K562 (cell line): ENCODE data around the gene SMC6. TPM values are rescaled to one million over a fixed set of nuclear protein-coding genes. Genes with fewer than 3 reads are reported as not detected.

Source experiments
- ATAC-seq: fragments of 200-7000 bp; cut with Tn5 transposase; 3 replicates; pipeline ENCODE4 v1.9.1; 2020; ENCODE audit warnings: moderate library complexity
- BruUV-seq: library from RNA; stranded (reverse); fragments of 400-500 nt; replicated peaks from 2 replicates; lab custom pipeline; 2021; lab: Mats Ljungman, UMichigan
- CTCF ChIA-PET: fragments of 300-600 bp; formaldehyde crosslinking; extraction: SDS; loops from one replicate; lab custom pipeline; 2021; ENCODE audit warnings: low intra/inter-chr PET ratio; lab: Yijun Ruan, JAX
- POLR2A ChIA-PET: fragments of 300-600, 350-650 bp; sonication (Branson Sonifier 250); formaldehyde crosslinking; extraction: SDS; loops from one replicate; lab custom pipeline; 2021; ENCODE audit warnings: antibody characterized with exemption, inconsistent platforms; lab: Yijun Ruan, JAX
- DNase-seq, 4 experiments: peaks; one replicate each; pipeline versions ENCODE4 v3.0.0 to v3.0.0-alpha.2; 2011 to 2018; ENCODE audit warnings: low spot score in 3 of 4, mixed read lengths in 3 of 4; ENCODE audit errors: extremely low read depth in 1 of 4
- FAIRE-seq: peaks from 2 replicates; lab custom pipeline; 2011; peaks lifted over from hg19 to GRCh38; lab: Jason Lieb, UNC
- H2AFZ ChIP-seq: 2 replicates; pipeline ENCODE4 v1.6.0; 2011; ENCODE audit warnings: low read depth, low read length, control low read depth, inconsistent platforms
- H3K27ac ChIP-seq: fragments of 200-600 bp; 3 replicates; pipeline ENCODE4 v1.8.0; 2011; ENCODE audit warnings: low read depth, mild to moderate bottlenecking, control low read depth, inconsistent platforms, low read length, moderate library complexity, mixed read lengths; ENCODE audit errors: extremely low read depth
- H3K27me3 ChIP-seq, 2 experiments: fragments of 300-600 bp in 1 of 2; 2 replicates in 1 of 2; 3 replicates in 1 of 2; pipeline versions ENCODE4 v1.6.0 to v1.8.0; 2011; ENCODE audit warnings: inconsistent platforms in 2 of 2, low read length in 2 of 2, mild to moderate bottlenecking in 1 of 2, mixed read lengths in 1 of 2, moderate library complexity in 1 of 2; ENCODE audit not compliant: control insufficient read depth in 2 of 2, insufficient read depth in 2 of 2
- H3K36me3 ChIP-seq: fragments of 300-600 bp; 3 replicates; pipeline ENCODE4 v1.8.0; 2011; ENCODE audit warnings: mild to moderate bottlenecking, low read length, inconsistent platforms; ENCODE audit not compliant: control insufficient read depth, insufficient read depth
- H3K4me1 ChIP-seq, 2 experiments: fragments of 200-600 bp in 1 of 2; replicated peaks in 1 of 2; 2 replicates in 1 of 2; 3 replicates in 1 of 2; pipeline versions ENCODE4 v1.5.1 to v1.8.0; 2011; ENCODE audit warnings: inconsistent platforms in 2 of 2, low read length in 2 of 2, mild to moderate bottlenecking in 1 of 2, mixed read lengths in 1 of 2, moderate library complexity in 1 of 2; ENCODE audit not compliant: control insufficient read depth in 2 of 2, insufficient read depth in 2 of 2
- H3K4me2 ChIP-seq: 2 replicates; pipeline ENCODE4 v1.6.1; 2011; ENCODE audit warnings: low read length, control low read depth, inconsistent platforms, mixed read lengths; ENCODE audit not compliant: insufficient read depth
- H3K4me3 ChIP-seq: fragments of 200-600 bp; sonication (generic), shearing (Covaris generic); 2 replicates; pipeline ENCODE4 v1.5.1; 2016; ENCODE audit warnings: control low read depth, inconsistent platforms
- H3K79me2 ChIP-seq: fragments of 200-600 bp; 3 replicates; pipeline ENCODE4 v1.8.0; 2011; ENCODE audit warnings: low read length, inconsistent platforms; ENCODE audit not compliant: control insufficient read depth, insufficient read depth
- H3K9ac ChIP-seq, 2 experiments: 2 replicates each; pipeline versions ENCODE4 v1.6.0 to v1.6.1; 2011; ENCODE audit warnings: low read depth in 2 of 2, low read length in 2 of 2, control low read depth in 1 of 2, inconsistent platforms in 1 of 2, mild to moderate bottlenecking in 1 of 2, mixed read lengths in 1 of 2; ENCODE audit not compliant: insufficient read depth in 1 of 2
- H3K9me1 ChIP-seq: one replicate; pipeline ENCODE4 v1.6.0; 2011; ENCODE audit warnings: inconsistent platforms, mild to moderate bottlenecking, low read length, moderate library complexity; ENCODE audit not compliant: control insufficient read depth, insufficient read depth
- H3K9me3 ChIP-seq: replicated peaks from 2 replicates; pipeline ENCODE4 v1.5.1; 2011; ENCODE audit warnings: low read depth, low read length, inconsistent platforms; ENCODE audit not compliant: control insufficient read depth, insufficient read depth
- H4K20me1 ChIP-seq: replicated peaks from 2 replicates; pipeline ENCODE4 v1.6.1; 2011; ENCODE audit warnings: low read length, inconsistent platforms, mixed read lengths; ENCODE audit not compliant: control insufficient read depth, insufficient read depth
- RBM39 ChIP-seq: fragments of 200-400 bp; formaldehyde crosslinking; optimal IDR thresholded peaks from 2 replicates; pipeline ENCODE3; 2018; ENCODE audit warnings: low read depth, low read length
- RNF219 ChIP-seq: fragments of 250-450 bp; sonication (Bioruptor Pico); IDR thresholded peaks from 2 replicates; pipeline ENCODE4 v1.5.0; 2022; ENCODE audit warnings: mild to moderate bottlenecking
- SNAPC5 ChIP-seq: fragments of 250-450 bp; sonication (Bioruptor Pico); IDR thresholded peaks from 2 replicates; pipeline ENCODE4 v1.8.0; 2021; ENCODE audit warnings: moderate library complexity, mild to moderate bottlenecking, inconsistent platforms
- TAF9B ChIP-seq: fragments of 450-650 bp; IDR thresholded peaks from 2 replicates; pipeline ENCODE4 v1.6.1; 2018; ENCODE audit warnings: mild to moderate bottlenecking; ENCODE audit not compliant: partially characterized antibody
- TCF3 ChIP-seq: sonication (generic); formaldehyde crosslinking; IDR thresholded peaks from 2 replicates; pipeline ENCODE4 v1.4.0; 2020; ENCODE audit warnings: mild to moderate bottlenecking, missing genetic modification reagents
- TSHZ1 ChIP-seq: fragments of 250-450 bp; sonication (Bioruptor Pico); IDR thresholded peaks from 2 replicates; pipeline ENCODE4 v1.4.0; 2020; ENCODE audit warnings: mild to moderate bottlenecking, moderate library complexity
- ZBTB49 ChIP-seq: sonication (generic); formaldehyde crosslinking; IDR thresholded peaks from 2 replicates; pipeline ENCODE4 v1.8.0; 2022; ENCODE audit warnings: missing genetic modification reagents, mild to moderate bottlenecking, borderline replicate concordance
- ZNF347 ChIP-seq: fragments of 450-650 bp; formaldehyde crosslinking; IDR thresholded peaks from 2 replicates; pipeline ENCODE4 v1.4.0; 2020; ENCODE audit warnings: low read depth, mild to moderate bottlenecking, moderate library complexity
- ZNF764 ChIP-seq: fragments of 250-450 bp; sonication (Bioruptor Pico); IDR thresholded peaks from 2 replicates; pipeline ENCODE4 v1.4.0; 2020; ENCODE audit warnings: low read depth, mild to moderate bottlenecking, moderate library complexity
- WGBS: fragments of 100-300 bp; shearing (Covaris generic); methylation state at CpG from one replicate; pipeline ENCODE4 v1.1.6; 2016; ENCODE audit warnings: low coverage, mixed read lengths; ENCODE audit not compliant: insufficient coverage; ENCODE audit errors: missing lambda C conversion rate; 5-methylcytosine and 5-hydroxymethylcytosine counted together
- in situ Hi-C: fragments of 300-500 bp; cut with MboI; formaldehyde crosslinking; loops from 4 replicates; pipeline ENCODE4 v1.15.0; 2018; ENCODE audit warnings: inconsistent platforms, mixed read lengths
- intact Hi-C: fragments of 100-400 bp; cut with micrococcal nuclease; formaldehyde crosslinking; loops from 2 replicates; pipeline ENCODE4 v1.14.2; 2022
- polyA plus RNA-seq, 8 experiments: library from polyadenylated mRNA; depleted of rRNA in 4 of 8; stranded (reverse) in 5 of 8; unstranded in 3 of 8; fragments of >200 nt; fragmentation: Nextera tagmentation in 2 of 8; fragmentation: Illumina TruSeq in 1 of 8; extraction: Ambion mirVana in 2 of 8; extraction: Trizol in 1 of 8; gene quantifications; 2 replicates each; pipeline versions ENCODE4 v1.2.1 to v1.2.3, GENCODE V29; 2011 to 2014; ENCODE audit warnings: inconsistent platforms in 1 of 8, missing spikeins in 1 of 8
- total RNA-seq, 7 experiments: library from RNA; depleted of rRNA in 6 of 7; stranded (reverse); fragments of >200 nt in 6 of 7; fragmentation: Illumina TruSeq in 2 of 7; extraction: Trizol in 2 of 7; gene quantifications; 2 replicates each; pipeline versions ENCODE4 v1.2.1 to v1.2.3, GENCODE V29; 2011 to 2021; ENCODE audit warnings: low replicate concordance in 1 of 7
- TF ChIP-seq, protein P1 (sequence below), 2 experiments: fragments of 200-800 bp in 1 of 2; sonication (Bioruptor generic) in 1 of 2; sonication (generic) in 1 of 2; formaldehyde crosslinking in 1 of 2; IDR thresholded peaks in 1 of 2; conservative IDR thresholded peaks in 1 of 2; 2 replicates each; pipeline versions ENCODE4 v1.5.0 to v1.6.1; 2016 to 2020; ENCODE audit warnings: missing compliant biosample characterization in 1 of 2, missing genetic modification characterization in 1 of 2, missing genetic modification reagents in 1 of 2

Gene SMC6
- total and polyA plus RNA-seq, 9 of the 15 experiments (the other 6 are each of a cell fraction or from before 2014, with no cell fraction given): 14.2 to 75.9 (median 47.7) TPM

DNA sequence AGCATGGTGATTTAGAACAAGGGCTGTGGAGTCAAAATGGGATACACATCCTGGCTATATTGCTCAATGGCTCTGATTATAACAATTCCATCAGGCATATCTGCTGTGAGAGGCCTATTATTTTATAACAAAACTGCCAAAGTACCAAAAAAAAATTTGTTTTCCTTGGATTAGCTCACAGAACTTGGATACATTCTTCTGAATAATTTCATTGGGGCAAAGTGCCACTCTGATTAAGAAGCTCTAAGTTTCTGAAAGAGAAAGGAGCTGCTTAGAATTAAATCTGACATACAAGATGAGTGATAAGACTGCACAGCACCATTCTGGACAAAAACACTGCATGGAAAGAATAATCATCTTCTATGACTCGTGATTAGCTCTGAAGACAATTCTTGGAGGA is 85.7 kb downstream of the SMC6 start:
- FAIRE-seq: no peak
- Histone ChIP-seq H2AFZ (no peak overlapping the region), H3K4me3 (no peak overlapping the region), H3K4me2 (no peak overlapping the region), H3K9me3 (no peaks in the 10 kb centered on the region), H3K9me1 (no peaks in the 10 kb centered on the region), H4K20me1 (no peaks in the 10 kb centered on the region; the same call in 1 of the 2 replicates), H3K79me2 (no peaks in the 10 kb centered on the region), H3K36me3 (peaks cover 79% of the 10 kb centered on the region), H3K27ac (no peak overlapping the region), H3K9ac (no peak overlapping the region), H3K4me1 (no peaks in the 10 kb centered on the region), H3K27me3 (no peaks in the 10 kb centered on the region)
- in situ Hi-C loops: no loop called here
- ChIA-PET CTCF (no interaction called here), POLR2A (no interaction called here)
- no peak for ATAC-seq
- whole genome bisulfite sequencing: 83% methylated on average over 1 of the region's 1 CpG
- no TSS peak for BruUV-seq
- TF ChIP-seq RBM39: no peak
- TF ChIP-seq RNF219 (CRISPR knock-in tag): no peak
- no peak for TF ChIP-seq TSHZ1 (CRISPR knock-in tag)
- TF ChIP-seq ZNF764 (CRISPR knock-in tag): no peak
- no peak for TF ChIP-seq SNAPC5
- TF ChIP-seq, protein P1, sequence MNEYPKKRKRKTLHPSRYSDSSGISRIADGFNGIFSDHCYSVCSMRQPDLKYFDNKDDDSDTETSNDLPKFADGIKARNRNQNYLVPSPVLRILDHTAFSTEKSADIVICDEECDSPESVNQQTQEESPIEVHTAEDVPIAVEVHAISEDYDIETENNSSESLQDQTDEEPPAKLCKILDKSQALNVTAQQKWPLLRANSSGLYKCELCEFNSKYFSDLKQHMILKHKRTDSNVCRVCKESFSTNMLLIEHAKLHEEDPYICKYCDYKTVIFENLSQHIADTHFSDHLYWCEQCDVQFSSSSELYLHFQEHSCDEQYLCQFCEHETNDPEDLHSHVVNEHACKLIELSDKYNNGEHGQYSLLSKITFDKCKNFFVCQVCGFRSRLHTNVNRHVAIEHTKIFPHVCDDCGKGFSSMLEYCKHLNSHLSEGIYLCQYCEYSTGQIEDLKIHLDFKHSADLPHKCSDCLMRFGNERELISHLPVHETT (CRISPR knock-in tag; conservative IDR thresholded peaks at IDR 0.05 in 1 of 2, IDR thresholded peaks at IDR 0.05 in 1 of 2): no peak
- TF ChIP-seq TAF9B: no peak
- TF ChIP-seq TCF3: no peak
- no peak for TF ChIP-seq ZNF347
- no peak for TF ChIP-seq ZBTB49 (CRISPR knock-in tag)
- no peak for DNase-seq
- intact Hi-C loops: no loop called here
